Hair follicular keratinocyte (primary cell): Measurements from ENCODE around the gene PAX3. TPM values are rescaled to one million over a fixed set of nuclear protein-coding genes. Genes with fewer than 3 reads are reported as not detected.

Source experiments
- total RNA-seq: library from RNA; depleted of rRNA; stranded (reverse); fragments of >200 nt; gene quantifications from 2 replicates; pipeline ENCODE4 v1.2.3, GENCODE V29; 2015

Gene PAX3
- total RNA-seq, result not detected in 2 replicates

DNA sequence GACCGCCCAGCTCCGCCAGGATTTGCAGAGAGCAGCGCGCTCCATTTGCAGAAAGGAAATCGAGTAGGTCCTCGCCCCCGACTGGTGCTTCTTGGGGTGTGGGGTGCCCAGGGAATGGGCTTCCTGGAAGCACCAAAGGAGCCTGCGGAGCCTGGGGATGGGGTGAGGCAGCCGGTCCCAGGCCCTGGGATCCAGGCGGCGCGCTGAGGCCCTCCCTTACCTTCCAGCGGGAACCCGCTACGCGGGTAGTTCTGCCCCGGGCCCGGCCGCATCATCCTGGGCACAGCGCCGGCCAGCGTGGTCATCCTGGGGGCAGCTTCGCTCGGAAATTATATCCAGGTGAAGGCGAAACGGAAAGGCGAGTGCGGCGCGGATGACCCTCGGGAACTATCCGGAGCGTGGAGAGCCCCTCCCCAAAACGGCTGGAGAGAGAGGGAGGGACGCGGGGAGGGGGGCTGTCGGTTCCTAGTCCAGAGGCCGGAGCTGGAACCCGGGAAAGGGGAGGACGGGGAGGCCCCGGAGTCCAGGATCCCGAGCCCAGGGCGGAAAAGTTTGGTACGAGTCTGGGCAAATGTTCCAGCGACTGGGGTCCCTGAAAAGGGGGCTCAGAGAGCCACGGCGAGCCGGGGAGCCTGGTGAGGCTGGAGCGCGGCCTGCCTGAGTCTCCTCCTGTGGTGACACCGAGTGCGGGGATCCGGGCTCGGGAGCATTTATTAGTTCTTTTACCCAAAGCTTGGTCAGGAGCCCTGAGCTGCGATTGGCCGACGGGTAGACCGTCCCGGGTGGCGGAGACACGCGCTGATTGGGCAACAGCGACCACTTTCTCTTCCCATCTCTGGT lies at the start of gene PAX3:
PAX3 (minus strand) TSS at position 688 of the 840 bp plus-strand sequence; CDS start at position 305, 383 bp downstream.

Other genes with a start within 250 kb of the PAX3 start
- gene SGPP2, start 125.5 kb upstream of the PAX3 start, total RNA-seq, result 0.08 TPM in 2 replicates